HEK293 (cell line): ENCODE results near the gene CABP1.
A peak's percentile ranks its signal among the peaks of the same experiment; 100 is the strongest.

ENCODE experiments used
- CTCF ChIA-PET: fragments of 350-600 bp; formaldehyde crosslinking; extraction: SDS; loops from one replicate; lab custom pipeline; 2021; ENCODE audit warnings: antibody characterized with exemption; lab: Yijun Ruan, JAX
- POLR2A ChIA-PET: fragments of 300-600 bp; formaldehyde crosslinking; extraction: SDS; loops from one replicate; lab custom pipeline; 2020; ENCODE audit warnings: antibody characterized with exemption, inconsistent platforms; lab: Yijun Ruan, JAX
- H3K27ac ChIP-seq: fragments of 200-500 bp; sonication (Bioruptor generic); 2 replicates; pipeline ENCODE4 v1.5.1; 2014; ENCODE audit warnings: low read depth, low read length, control low read depth, inconsistent platforms; ENCODE audit errors: extremely low read depth
- H3K36me3 ChIP-seq, 2 experiments: fragments of 200-500 bp in 1 of 2; sonication (Bioruptor generic) in 1 of 2; 1 replicate in 1 of 2; 2 replicates in 1 of 2; pipeline ENCODE4 v1.5.1; 2014 to 2017; ENCODE audit warnings: inconsistent platforms in 2 of 2, low read length in 2 of 2; ENCODE audit not compliant: control insufficient read depth in 2 of 2, insufficient read depth in 1 of 2
- H3K4me1 ChIP-seq: fragments of 200-500 bp; sonication (Bioruptor generic); 2 replicates; pipeline ENCODE4 v1.5.1; 2014; ENCODE audit warnings: mild to moderate bottlenecking, low read length, inconsistent platforms; ENCODE audit not compliant: control insufficient read depth, insufficient read depth
- H3K4me3 ChIP-seq: 2 replicates; pipeline ENCODE4 v1.5.1; 2011; ENCODE audit warnings: low read depth, mild to moderate bottlenecking, control low read depth, low read length, moderate library complexity
- H3K9me3 ChIP-seq: fragments of 200-500 bp; sonication (Bioruptor generic); 2 replicates; pipeline ENCODE4 v1.5.1; 2014; ENCODE audit warnings: low read depth, low read length, inconsistent platforms; ENCODE audit not compliant: control insufficient read depth, insufficient read depth
- FEZF1 ChIP-seq: fragments of 450-650 bp; formaldehyde crosslinking; IDR thresholded peaks from 2 replicates; pipeline ENCODE4 v1.5.1; 2016; ENCODE audit warnings: missing biosample characterization, missing genetic modification characterization
- GLIS2 ChIP-seq: fragments of 450-650 bp; formaldehyde crosslinking; IDR thresholded peaks from 2 replicates; pipeline ENCODE4 v1.5.1; 2016; ENCODE audit warnings: missing biosample characterization, missing genetic modification characterization
- KLF1 ChIP-seq: fragments of 450-650 bp; formaldehyde crosslinking; IDR thresholded peaks from 2 replicates; pipeline ENCODE4 v1.5.1; 2016; ENCODE audit warnings: missing biosample characterization, missing genetic modification characterization
- KLF10 ChIP-seq: fragments of 450-650 bp; IDR thresholded peaks from 2 replicates; pipeline ENCODE4 v1.5.1; 2018; ENCODE audit warnings: missing biosample characterization, mild to moderate bottlenecking, missing genetic modification characterization
- PRDM1 ChIP-seq: fragments of 450-650 bp; formaldehyde crosslinking; IDR thresholded peaks from 2 replicates; pipeline ENCODE4; 2016; ENCODE audit warnings: missing biosample characterization, missing genetic modification characterization
- ZBTB1 ChIP-seq: fragments of 450-650 bp; formaldehyde crosslinking; IDR thresholded peaks from 2 replicates; pipeline ENCODE4 v1.5.1; 2016; ENCODE audit warnings: missing biosample characterization, missing genetic modification characterization
- ZNF10 ChIP-seq: fragments of 450-650 bp; formaldehyde crosslinking; IDR thresholded peaks from 2 replicates; pipeline ENCODE4 v1.5.1; 2017; ENCODE audit warnings: missing biosample characterization, missing genetic modification characterization
- ZNF175 ChIP-seq: fragments of 450-650 bp; formaldehyde crosslinking; IDR thresholded peaks from 2 replicates; pipeline ENCODE4 v1.5.1; 2016; ENCODE audit warnings: missing biosample characterization, missing genetic modification characterization
- ZNF23 ChIP-seq: fragments of 450-650 bp; formaldehyde crosslinking; IDR thresholded peaks from 2 replicates; pipeline ENCODE4 v1.5.1; 2016; ENCODE audit warnings: missing biosample characterization, missing genetic modification characterization, borderline replicate concordance
- ZNF335 ChIP-seq: fragments of 450-650 bp; formaldehyde crosslinking; conservative IDR thresholded peaks from 2 replicates; pipeline ENCODE4 v1.5.1; 2016; ENCODE audit warnings: missing biosample characterization, missing genetic modification characterization
- ZNF391 ChIP-seq: fragments of 450-650 bp; formaldehyde crosslinking; IDR thresholded peaks from 2 replicates; pipeline ENCODE4 v1.5.1; 2016; ENCODE audit warnings: low read depth, missing biosample characterization, missing genetic modification characterization, borderline replicate concordance
- ZNF544 ChIP-seq: fragments of 450-650 bp; formaldehyde crosslinking; IDR thresholded peaks from 2 replicates; pipeline ENCODE4 v1.5.0; 2017; ENCODE audit warnings: missing biosample characterization, missing genetic modification characterization
- ZNF555 ChIP-seq: fragments of 450-650 bp; formaldehyde crosslinking; conservative IDR thresholded peaks from 2 replicates; pipeline ENCODE4 v1.5.1; 2017; ENCODE audit warnings: missing biosample characterization, mild to moderate bottlenecking, missing genetic modification characterization, inconsistent platforms
- ZXDB ChIP-seq: fragments of 450-650 bp; formaldehyde crosslinking; IDR thresholded peaks from 2 replicates; pipeline ENCODE4 v1.5.1; 2016; ENCODE audit warnings: missing biosample characterization, missing genetic modification characterization
- TF ChIP-seq, protein P1 (sequence below): fragments of 450-650 bp; formaldehyde crosslinking; IDR thresholded peaks from 2 replicates; pipeline ENCODE4 v1.5.1; 2016; ENCODE audit warnings: missing biosample characterization, missing genetic modification characterization
- TF ChIP-seq, protein P2 (sequence below): fragments of 450-650 bp; formaldehyde crosslinking; optimal IDR thresholded peaks from 2 replicates; pipeline ENCODE3; 2016; ENCODE audit warnings: missing biosample characterization, mild to moderate bottlenecking, missing genetic modification characterization
- TF ChIP-seq, protein P3 (sequence below): fragments of 450-650 bp; formaldehyde crosslinking; IDR thresholded peaks from 2 replicates; pipeline ENCODE4 v1.5.1; 2016; ENCODE audit warnings: missing biosample characterization, missing genetic modification characterization
- TF ChIP-seq, protein P4 (sequence below): fragments of 450-650 bp; formaldehyde crosslinking; IDR thresholded peaks from 2 replicates; pipeline ENCODE4 v1.5.1; 2016; ENCODE audit warnings: missing biosample characterization, missing genetic modification characterization, borderline replicate concordance
- TF ChIP-seq, protein P5 (sequence below): fragments of 450-650 bp; formaldehyde crosslinking; IDR thresholded peaks from 2 replicates; pipeline ENCODE4 v1.5.1; 2016; ENCODE audit warnings: missing biosample characterization, missing genetic modification characterization
- TF ChIP-seq, protein P6 (sequence below): fragments of 450-650 bp; formaldehyde crosslinking; IDR thresholded peaks from 2 replicates; pipeline ENCODE4 v1.5.1; 2016; ENCODE audit warnings: missing biosample characterization, missing genetic modification characterization

The CABP1 gene

DNA sequence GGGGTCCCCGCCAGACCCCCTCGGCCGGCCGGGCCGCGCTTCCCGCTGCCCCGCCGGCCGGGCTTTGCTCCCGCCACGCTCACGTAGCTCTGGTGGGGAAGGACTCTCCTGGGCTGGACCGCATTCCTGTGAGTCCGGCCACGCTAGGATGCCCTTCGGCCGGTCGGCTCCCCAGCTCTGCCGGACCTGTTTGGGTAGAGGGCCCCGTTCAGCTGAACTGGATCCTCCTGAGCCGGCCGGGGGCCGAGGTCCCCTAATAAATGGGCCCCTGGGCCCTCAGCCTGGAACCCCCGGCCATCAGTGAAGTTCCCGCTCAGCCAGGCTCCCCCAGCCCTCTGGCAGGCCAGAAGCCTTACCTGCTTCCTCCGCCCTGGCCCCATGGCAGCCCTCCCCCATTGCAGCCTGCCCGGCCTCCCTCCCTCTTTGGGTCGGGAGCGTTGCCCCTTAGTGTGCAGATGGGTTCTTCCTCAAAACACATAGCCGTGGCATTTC, 70.4 kb downstream of the CABP1 start (continued):
- TF ChIP-seq, protein P1, sequence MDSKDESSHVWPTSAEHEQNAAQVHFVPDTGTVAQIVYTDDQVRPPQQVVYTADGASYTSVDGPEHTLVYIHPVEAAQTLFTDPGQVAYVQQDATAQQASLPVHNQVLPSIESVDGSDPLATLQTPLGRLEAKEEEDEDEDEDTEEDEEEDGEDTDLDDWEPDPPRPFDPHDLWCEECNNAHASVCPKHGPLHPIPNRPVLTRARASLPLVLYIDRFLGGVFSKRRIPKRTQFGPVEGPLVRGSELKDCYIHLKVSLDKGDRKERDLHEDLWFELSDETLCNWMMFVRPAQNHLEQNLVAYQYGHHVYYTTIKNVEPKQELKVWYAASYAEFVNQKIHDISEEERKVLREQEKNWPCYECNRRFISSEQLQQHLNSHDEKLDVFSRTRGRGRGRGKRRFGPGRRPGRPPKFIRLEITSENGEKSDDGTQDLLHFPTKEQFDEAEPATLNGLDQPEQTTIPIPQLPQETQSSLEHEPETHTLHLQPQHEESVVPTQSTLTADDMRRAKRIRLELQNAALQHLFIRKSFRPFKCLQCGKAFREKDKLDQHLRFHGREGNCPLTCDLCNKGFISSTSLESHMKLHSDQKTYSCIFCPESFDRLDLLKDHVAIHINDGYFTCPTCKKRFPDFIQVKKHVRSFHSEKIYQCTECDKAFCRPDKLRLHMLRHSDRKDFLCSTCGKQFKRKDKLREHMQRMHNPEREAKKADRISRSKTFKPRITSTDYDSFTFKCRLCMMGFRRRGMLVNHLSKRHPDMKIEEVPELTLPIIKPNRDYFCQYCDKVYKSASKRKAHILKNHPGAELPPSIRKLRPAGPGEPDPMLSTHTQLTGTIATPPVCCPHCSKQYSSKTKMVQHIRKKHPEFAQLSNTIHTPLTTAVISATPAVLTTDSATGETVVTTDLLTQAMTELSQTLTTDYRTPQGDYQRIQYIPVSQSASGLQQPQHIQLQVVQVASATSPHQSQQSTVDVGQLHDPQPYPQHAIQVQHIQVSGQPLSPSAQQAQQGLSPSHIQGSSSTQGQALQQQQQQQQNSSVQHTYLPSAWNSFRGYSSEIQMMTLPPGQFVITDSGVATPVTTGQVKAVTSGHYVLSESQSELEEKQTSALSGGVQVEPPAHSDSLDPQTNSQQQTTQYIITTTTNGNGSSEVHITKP (tag by site-specific recombination), result peak; percentile 62; the same call in 1 of the 2 replicates
- TF ChIP-seq ZNF555 (tag by site-specific recombination) (no peak), GLIS2 (tag by site-specific recombination) (peak; percentile 74), KLF1 (no peak), KLF10 (0 out of 2 replicates have a peak, but pooled peaks have one; percentile 9), ZNF391 (tag by site-specific recombination) (no peak), ZBTB1 (tag by site-specific recombination) (no peak), ZXDB (peak; percentile 90), ZNF335 (tag by site-specific recombination) (peak; percentile 79), ZNF175 (tag by site-specific recombination) (no peak)
- TF ChIP-seq, protein P2, sequence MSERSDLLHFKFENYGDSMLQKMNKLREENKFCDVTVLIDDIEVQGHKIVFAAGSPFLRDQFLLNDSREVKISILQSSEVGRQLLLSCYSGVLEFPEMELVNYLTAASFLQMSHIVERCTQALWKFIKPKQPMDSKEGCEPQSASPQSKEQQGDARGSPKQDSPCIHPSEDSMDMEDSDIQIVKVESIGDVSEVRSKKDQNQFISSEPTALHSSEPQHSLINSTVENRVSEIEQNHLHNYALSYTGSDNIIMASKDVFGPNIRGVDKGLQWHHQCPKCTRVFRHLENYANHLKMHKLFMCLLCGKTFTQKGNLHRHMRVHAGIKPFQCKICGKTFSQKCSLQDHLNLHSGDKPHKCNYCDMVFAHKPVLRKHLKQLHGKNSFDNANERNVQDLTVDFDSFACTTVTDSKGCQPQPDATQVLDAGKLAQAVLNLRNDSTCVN (tag by site-specific recombination), result peak; percentile 20
- TF ChIP-seq, protein P3, sequence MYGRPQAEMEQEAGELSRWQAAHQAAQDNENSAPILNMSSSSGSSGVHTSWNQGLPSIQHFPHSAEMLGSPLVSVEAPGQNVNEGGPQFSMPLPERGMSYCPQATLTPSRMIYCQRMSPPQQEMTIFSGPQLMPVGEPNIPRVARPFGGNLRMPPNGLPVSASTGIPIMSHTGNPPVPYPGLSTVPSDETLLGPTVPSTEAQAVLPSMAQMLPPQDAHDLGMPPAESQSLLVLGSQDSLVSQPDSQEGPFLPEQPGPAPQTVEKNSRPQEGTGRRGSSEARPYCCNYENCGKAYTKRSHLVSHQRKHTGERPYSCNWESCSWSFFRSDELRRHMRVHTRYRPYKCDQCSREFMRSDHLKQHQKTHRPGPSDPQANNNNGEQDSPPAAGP, result no peak

DNA sequence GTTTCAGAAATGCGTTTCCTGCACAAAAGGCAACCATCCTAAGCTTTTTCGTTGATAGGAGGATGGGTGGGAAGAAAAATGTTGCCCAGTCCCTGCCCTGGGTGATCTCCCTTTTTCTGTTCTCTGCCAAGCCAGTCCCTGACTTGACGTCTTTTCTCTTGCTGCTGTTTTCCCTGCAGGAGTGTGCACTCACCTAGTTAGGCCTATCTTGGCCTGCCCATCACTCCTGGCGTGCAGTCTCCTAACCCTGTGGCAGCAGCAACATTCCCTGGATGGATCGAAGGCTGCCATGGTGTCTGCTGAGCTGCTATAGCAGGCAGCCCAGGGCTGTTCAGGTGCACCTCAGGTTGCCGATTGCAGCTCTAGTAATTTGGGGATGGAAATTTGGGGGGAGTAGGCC, 71.0 kb downstream of the CABP1 start:
- peak overlapping the region; percentile 77 for H3K4me3 ChIP-seq
- POLR2A ChIA-PET, result interaction anchor here (0.9 to 2.2 kb wide), 4 partner anchors 10 to 130 kb away, joined by 3 to 9 read pairs (median 4); partner anchors contain the start of genes ACADS, MLEC and POP5
- H3K9me3 ChIP-seq, result no peaks in the 10 kb centered on the region
- H3K27ac ChIP-seq, result peak overlapping the region; percentile 91; the same call in 1 of the 2 replicates
- CTCF ChIA-PET, result interaction anchor here (0.6 to 6.2 kb wide), 5 partner anchors 22 to 129 kb away, joined by 3 to 42 read pairs (median 4); partner anchors contain the start of gene POP5
- H3K4me1 ChIP-seq, result peaks cover 3% of the 10 kb centered on the region; the same call in 1 of the 2 replicates
- H3K36me3 ChIP-seq, result peaks cover 16 to 43% of the 10 kb centered on the region in 2 experiments; a peak in 2 of 3 replicates
- TF ChIP-seq, protein P4, sequence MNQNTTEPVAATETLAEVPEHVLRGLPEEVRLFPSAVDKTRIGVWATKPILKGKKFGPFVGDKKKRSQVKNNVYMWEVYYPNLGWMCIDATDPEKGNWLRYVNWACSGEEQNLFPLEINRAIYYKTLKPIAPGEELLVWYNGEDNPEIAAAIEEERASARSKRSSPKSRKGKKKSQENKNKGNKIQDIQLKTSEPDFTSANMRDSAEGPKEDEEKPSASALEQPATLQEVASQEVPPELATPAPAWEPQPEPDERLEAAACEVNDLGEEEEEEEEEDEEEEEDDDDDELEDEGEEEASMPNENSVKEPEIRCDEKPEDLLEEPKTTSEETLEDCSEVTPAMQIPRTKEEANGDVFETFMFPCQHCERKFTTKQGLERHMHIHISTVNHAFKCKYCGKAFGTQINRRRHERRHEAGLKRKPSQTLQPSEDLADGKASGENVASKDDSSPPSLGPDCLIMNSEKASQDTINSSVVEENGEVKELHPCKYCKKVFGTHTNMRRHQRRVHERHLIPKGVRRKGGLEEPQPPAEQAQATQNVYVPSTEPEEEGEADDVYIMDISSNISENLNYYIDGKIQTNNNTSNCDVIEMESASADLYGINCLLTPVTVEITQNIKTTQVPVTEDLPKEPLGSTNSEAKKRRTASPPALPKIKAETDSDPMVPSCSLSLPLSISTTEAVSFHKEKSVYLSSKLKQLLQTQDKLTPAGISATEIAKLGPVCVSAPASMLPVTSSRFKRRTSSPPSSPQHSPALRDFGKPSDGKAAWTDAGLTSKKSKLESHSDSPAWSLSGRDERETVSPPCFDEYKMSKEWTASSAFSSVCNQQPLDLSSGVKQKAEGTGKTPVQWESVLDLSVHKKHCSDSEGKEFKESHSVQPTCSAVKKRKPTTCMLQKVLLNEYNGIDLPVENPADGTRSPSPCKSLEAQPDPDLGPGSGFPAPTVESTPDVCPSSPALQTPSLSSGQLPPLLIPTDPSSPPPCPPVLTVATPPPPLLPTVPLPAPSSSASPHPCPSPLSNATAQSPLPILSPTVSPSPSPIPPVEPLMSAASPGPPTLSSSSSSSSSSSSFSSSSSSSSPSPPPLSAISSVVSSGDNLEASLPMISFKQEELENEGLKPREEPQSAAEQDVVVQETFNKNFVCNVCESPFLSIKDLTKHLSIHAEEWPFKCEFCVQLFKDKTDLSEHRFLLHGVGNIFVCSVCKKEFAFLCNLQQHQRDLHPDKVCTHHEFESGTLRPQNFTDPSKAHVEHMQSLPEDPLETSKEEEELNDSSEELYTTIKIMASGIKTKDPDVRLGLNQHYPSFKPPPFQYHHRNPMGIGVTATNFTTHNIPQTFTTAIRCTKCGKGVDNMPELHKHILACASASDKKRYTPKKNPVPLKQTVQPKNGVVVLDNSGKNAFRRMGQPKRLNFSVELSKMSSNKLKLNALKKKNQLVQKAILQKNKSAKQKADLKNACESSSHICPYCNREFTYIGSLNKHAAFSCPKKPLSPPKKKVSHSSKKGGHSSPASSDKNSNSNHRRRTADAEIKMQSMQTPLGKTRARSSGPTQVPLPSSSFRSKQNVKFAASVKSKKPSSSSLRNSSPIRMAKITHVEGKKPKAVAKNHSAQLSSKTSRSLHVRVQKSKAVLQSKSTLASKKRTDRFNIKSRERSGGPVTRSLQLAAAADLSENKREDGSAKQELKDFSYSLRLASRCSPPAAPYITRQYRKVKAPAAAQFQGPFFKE (tag by site-specific recombination), result no peak
- TF ChIP-seq FEZF1 (no peak), ZNF544 (no peak), ZNF10 (peak; percentile 78), ZNF23 (tag by site-specific recombination) (no peak), PRDM1 (0 out of 2 replicates have a peak, but pooled peaks have one; percentile 26)
- TF ChIP-seq, protein P5, sequence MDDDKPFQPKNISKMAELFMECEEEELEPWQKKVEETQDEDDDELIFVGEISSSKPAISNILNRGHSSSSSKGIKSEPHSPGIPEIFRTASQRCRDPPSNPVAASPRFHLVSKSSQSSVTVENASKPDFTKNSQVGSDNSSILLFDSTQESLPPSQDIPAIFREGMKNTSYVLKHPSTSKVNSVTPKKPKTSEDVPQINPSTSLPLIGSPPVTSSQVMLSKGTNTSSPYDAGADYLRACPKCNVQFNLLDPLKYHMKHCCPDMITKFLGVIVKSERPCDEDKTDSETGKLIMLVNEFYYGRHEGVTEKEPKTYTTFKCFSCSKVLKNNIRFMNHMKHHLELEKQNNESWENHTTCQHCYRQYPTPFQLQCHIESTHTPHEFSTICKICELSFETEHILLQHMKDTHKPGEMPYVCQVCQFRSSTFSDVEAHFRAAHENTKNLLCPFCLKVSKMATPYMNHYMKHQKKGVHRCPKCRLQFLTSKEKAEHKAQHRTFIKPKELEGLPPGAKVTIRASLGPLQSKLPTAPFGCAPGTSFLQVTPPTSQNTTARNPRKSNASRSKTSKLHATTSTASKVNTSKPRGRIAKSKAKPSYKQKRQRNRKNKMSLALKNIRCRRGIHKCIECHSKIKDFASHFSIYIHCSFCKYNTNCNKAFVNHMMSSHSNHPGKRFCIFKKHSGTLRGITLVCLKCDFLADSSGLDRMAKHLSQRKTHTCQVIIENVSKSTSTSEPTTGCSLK (tag by site-specific recombination), result no peak
- TF ChIP-seq, protein P6, sequence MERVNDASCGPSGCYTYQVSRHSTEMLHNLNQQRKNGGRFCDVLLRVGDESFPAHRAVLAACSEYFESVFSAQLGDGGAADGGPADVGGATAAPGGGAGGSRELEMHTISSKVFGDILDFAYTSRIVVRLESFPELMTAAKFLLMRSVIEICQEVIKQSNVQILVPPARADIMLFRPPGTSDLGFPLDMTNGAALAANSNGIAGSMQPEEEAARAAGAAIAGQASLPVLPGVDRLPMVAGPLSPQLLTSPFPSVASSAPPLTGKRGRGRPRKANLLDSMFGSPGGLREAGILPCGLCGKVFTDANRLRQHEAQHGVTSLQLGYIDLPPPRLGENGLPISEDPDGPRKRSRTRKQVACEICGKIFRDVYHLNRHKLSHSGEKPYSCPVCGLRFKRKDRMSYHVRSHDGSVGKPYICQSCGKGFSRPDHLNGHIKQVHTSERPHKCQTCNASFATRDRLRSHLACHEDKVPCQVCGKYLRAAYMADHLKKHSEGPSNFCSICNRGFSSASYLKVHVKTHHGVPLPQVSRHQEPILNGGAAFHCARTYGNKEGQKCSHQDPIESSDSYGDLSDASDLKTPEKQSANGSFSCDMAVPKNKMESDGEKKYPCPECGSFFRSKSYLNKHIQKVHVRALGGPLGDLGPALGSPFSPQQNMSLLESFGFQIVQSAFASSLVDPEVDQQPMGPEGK (tag by site-specific recombination), result no peak
